Parathyroid adenoma (tissue), 2 donors: ENCODE measurements around the gene GRM2.

Experiments used
- H2AFZ ChIP-seq: fragments of 300-600 bp; sonication (generic); one replicate; pipeline ENCODE4 v1.7.0; 2017; ENCODE audit warnings: antibody characterized with exemption, mild to moderate bottlenecking
- H3K27ac ChIP-seq: fragments of 300-600 bp; sonication (generic); one replicate; pipeline ENCODE4 v1.7.0; 2017
- H3K27me3 ChIP-seq: fragments of 300-600 bp; sonication (generic); one replicate; pipeline ENCODE4 v1.7.0; 2017; ENCODE audit warnings: low read length; ENCODE audit not compliant: control insufficient read depth, insufficient read depth
- H3K36me3 ChIP-seq: fragments of 300-600 bp; sonication (generic); one replicate; pipeline ENCODE4 v1.7.0; 2017; ENCODE audit warnings: low read length; ENCODE audit not compliant: control insufficient read depth, insufficient read depth
- H3K4me1 ChIP-seq: fragments of 300-600 bp; sonication (generic); one replicate; pipeline ENCODE4 v1.7.0; 2017; ENCODE audit warnings: control low read depth
- H3K4me2 ChIP-seq: fragments of 300-600 bp; sonication (generic); one replicate; pipeline ENCODE4 v1.7.0; 2017; ENCODE audit warnings: low read length
- H3K4me3 ChIP-seq: fragments of 300-600 bp; sonication (generic); one replicate; pipeline ENCODE4 v1.7.0; 2017; ENCODE audit warnings: low read depth, low read length
- H3K79me2 ChIP-seq: fragments of 300-600 bp; sonication (generic); one replicate; pipeline ENCODE4 v1.7.0; 2017; ENCODE audit warnings: control low read depth
- H3K9ac ChIP-seq: fragments of 300-600 bp; sonication (generic); one replicate; pipeline ENCODE4 v1.7.0; 2017; ENCODE audit warnings: mild to moderate bottlenecking
- H3K9me3 ChIP-seq: fragments of 300-600 bp; sonication (generic); one replicate; pipeline ENCODE4 v1.7.0; 2017; ENCODE audit warnings: low read length; ENCODE audit not compliant: control insufficient read depth
- TF ChIP-seq, protein P1 (sequence below): fragments of 300-600 bp; sonication (generic); IDR thresholded peaks from one replicate; pipeline ENCODE4 v1.7.0; 2017; ENCODE audit warnings: antibody characterized with exemption, mild to moderate bottlenecking
- donor health status: primary hyperparathyroidism.

GRM2 gene

DNA sequence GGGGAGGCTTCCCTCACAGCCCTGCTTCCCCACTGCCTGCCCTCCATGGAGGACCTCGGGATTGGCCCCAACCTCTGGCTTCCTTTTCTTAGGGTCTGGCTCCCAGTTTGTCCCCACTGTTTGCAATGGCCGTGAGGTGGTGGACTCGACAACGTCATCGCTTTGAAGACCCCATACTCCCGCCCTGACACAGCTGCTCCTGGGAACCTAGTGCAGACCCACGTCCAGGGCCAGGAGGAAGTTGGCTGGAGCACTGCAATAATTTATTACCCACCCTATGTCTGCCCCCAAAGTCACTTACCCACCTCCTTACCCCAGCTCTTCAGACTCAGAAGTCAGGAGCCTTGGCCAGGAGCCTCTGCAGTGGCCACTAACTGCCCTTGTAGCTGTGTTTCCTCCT is 11.1 kb downstream of the GRM2 start:
- no peaks in the 10 kb centered on the region for H3K9me3 ChIP-seq
- no peaks in the 10 kb centered on the region for H3K79me2 ChIP-seq
- no peak overlapping the region for H2AFZ ChIP-seq
- H3K27me3 ChIP-seq, result no peaks in the 10 kb centered on the region
- no peak overlapping the region for H3K4me2 ChIP-seq
- TF ChIP-seq, protein P1, sequence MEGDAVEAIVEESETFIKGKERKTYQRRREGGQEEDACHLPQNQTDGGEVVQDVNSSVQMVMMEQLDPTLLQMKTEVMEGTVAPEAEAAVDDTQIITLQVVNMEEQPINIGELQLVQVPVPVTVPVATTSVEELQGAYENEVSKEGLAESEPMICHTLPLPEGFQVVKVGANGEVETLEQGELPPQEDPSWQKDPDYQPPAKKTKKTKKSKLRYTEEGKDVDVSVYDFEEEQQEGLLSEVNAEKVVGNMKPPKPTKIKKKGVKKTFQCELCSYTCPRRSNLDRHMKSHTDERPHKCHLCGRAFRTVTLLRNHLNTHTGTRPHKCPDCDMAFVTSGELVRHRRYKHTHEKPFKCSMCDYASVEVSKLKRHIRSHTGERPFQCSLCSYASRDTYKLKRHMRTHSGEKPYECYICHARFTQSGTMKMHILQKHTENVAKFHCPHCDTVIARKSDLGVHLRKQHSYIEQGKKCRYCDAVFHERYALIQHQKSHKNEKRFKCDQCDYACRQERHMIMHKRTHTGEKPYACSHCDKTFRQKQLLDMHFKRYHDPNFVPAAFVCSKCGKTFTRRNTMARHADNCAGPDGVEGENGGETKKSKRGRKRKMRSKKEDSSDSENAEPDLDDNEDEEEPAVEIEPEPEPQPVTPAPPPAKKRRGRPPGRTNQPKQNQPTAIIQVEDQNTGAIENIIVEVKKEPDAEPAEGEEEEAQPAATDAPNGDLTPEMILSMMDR, result no peak
- H3K27ac ChIP-seq, result no peak overlapping the region
- H3K9ac ChIP-seq, result no peak overlapping the region
- no peaks in the 10 kb centered on the region for H3K4me1 ChIP-seq
- H3K4me3 ChIP-seq, result no peak overlapping the region
- H3K36me3 ChIP-seq, result no peaks in the 10 kb centered on the region

DNA sequence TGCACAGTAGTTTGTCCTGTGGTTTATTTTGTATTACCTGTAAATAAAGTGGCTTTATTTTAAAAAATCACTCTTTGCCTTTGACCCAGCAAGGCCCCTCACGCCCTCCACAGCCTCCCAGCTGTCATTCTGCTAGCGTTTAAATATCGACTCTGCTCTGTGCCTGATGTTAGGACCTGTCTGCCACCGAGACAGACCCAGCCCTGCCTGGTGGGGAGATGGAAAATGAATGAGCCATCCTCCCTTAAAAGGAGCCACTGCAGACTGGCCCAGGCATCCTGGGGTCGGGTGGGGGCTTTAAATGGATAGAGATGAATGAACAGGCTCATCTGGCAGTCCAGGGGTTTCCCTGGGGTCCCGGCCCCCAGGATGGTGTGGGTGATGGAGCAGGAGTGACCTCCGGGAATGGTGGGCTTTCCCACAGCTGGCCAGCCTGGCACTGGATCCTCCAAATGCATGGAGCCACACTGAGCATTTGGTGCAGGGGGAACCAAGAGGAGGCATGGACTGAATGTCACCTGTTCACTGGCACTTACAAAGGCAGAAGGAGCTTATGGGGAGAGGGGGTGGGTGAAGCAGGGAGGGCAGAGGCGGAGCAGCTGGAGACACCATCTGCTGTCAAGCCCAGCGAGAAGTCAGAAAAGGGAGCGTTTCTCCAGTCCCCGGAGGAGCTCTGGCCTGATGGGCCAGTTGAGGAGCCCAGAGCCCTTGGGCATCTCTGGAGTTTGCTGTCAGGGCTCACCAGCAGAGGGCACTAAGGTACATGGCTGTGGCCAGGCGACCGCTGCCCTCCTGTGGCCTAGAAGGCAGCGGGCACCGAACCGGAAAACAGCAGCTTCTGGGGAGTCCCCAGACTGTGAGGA is 11.9 kb downstream of the GRM2 start:
- Histone ChIP-seq H3K9ac (no peak overlapping the region), H3K4me3 (no peak overlapping the region), H3K4me2 (no peak overlapping the region), H3K4me1 (no peaks in the 10 kb centered on the region), H3K79me2 (no peaks in the 10 kb centered on the region), H3K36me3 (no peaks in the 10 kb centered on the region), H3K27ac (no peak overlapping the region), H3K27me3 (no peaks in the 10 kb centered on the region), H2AFZ (peak overlapping the region; percentile 33), H3K9me3 (no peaks in the 10 kb centered on the region)
- TF ChIP-seq, protein P1, result peak; percentile 23

DNA sequence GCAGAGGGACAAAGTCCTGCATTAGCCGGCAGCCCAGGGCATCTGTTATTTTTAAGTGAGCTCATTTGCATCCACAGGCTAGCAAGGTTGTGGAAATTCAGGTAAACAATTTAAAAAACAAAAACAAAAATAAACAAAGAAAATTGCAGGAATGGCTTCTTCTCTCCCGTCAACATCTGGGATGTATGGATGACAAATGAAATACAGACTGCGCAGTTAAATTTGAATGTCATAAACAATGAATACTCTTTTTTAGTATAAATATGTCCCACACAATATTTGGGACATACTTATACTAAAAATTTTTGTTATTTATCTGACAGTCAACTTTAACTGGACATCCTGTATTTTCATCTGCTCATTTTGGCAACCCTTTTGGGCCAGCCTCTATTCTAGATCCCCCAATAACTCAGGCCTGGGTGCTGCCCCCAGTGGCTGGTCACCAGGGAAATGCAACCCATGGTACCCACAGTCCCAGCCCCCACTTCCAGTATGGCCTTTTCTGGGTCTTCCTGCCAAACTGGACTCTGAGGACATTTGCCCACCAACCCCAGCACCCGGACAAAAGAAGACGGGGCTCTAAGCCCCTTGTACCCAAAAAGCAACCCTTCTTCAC is 12.7 kb downstream of the GRM2 start:
- H3K9ac ChIP-seq, result no peak overlapping the region
- H2AFZ ChIP-seq, result peak overlapping the region; percentile 33
- no peaks in the 10 kb centered on the region for H3K36me3 ChIP-seq
- H3K79me2 ChIP-seq, result no peaks in the 10 kb centered on the region
- no peaks in the 10 kb centered on the region for H3K9me3 ChIP-seq
- TF ChIP-seq, protein P1, result no peak
- H3K27me3 ChIP-seq, result no peaks in the 10 kb centered on the region
- no peak overlapping the region for H3K4me3 ChIP-seq
- H3K27ac ChIP-seq, result no peak overlapping the region
- H3K4me2 ChIP-seq, result no peak overlapping the region
- H3K4me1 ChIP-seq, result no peaks in the 10 kb centered on the region

DNA sequence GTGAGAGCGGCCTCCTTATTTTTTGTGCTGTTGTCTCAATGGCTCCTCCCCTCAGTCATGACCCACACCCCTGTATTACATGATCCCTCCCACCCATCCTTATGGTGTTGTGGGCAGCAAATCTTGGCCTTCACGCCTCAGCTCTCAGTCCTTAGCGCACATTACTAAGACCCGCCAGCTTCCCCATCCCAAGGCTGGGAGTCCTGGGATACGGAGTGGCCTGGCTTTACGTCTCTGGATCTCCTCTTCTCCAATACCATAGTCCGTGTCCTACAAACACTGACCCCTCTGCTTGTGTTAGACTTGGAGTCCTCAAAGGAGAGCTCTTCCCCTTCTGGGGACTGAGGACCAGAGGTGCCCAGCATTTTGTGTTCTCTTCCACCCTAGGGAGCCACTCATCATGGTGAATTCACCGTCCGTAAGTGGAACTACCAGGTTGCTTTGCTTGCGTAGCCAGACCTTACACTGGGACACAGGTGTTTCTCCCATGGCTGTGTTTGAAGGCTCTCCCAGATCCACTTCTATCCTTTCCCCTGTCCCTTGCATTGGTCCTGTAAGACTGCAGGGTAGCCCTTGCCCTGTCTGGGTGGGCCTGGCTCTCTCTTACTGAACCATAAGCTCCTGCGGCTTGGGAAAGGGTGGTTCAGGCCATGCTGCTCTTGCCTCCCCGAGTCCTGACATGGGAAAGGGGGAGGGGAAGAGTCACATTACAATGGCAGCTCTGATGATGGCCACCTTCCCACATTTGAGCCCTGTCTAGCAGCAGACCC is 13.6 kb downstream of the GRM2 start:
- TF ChIP-seq, protein P1, result no peak
- Histone ChIP-seq H3K4me2 (no peak overlapping the region), H3K9ac (no peak overlapping the region), H3K36me3 (no peaks in the 10 kb centered on the region), H3K27ac (no peak overlapping the region), H3K9me3 (no peaks in the 10 kb centered on the region), H3K27me3 (no peaks in the 10 kb centered on the region), H3K79me2 (no peaks in the 10 kb centered on the region), H2AFZ (no peak overlapping the region), H3K4me1 (no peaks in the 10 kb centered on the region), H3K4me3 (no peak overlapping the region)
